Measurements from ENCODE around the gene ARPC4.

ARPC4 gene

DNA sequence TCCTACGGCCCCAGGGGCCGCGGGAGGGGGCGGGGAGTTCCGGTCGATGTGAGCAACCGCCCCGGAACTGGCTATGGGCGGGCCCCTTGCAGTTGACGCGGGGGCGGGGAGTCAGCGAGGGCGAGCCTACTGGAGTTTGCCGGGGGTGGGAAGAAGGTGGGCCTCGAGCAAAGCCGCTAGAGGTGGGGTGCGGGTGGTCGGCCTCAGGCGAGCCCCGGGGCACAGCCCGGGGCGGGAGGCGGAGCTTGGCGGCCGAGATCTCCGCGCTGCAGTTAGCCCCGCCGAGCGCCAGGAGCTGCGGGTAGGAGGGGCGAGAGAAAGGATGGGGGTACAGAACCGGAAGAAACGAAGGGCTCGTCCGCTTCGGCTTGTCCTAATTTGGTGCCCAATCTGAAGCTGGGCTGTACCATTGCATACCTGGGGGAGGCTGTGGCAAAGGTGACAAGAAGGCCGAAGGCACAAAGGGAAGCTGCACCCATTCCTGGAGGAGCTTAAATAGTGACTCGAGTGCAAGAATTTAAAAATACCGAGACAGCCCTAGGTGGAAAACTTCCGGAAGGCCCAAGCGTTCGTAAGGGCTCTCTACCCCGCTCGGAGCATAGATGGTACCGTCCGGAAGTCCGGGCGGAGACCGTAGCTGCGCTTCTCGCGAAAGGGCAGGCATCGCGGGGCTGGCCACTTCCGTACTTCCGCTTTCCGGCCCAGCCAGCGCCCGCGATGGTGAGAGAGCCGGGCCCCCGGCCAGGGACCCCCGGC lies at the start of gene ARPC4, which contains the start of gene TADA3:
Gene ARPC4, plus strand, starts transcription at position 678 of the 756 bp plus-strand sequence. Its CDS starts 40 bp downstream, at position 718.
Gene TADA3, minus strand, starts transcription at position 69 of the 756 bp plus-strand sequence. CDS start 1,007 bp downstream, outside the sequence.
- in situ Hi-C loops (cut with MboI; ENCODE audit: low pct_unique_long_range_greater_than_20kb, low sequenced_read_pairs, unreplicated experiment) = no loop called here
- DNase-seq (ENCODE audit: low spot score) = peak; percentile 93
- no peak for TF ChIP-seq CTCF (IDR thresholded peaks at IDR 0.05; ENCODE audit: extremely low read depth, insufficient read depth, missing control alignments)

GRCh38 chr3:9743548-9743947 lies 49.3 kb upstream of the ARPC4 start:
- DNase-seq (ENCODE audit: low spot score) = no peak
- no peak for TF ChIP-seq CTCF (IDR thresholded peaks at IDR 0.05; ENCODE audit: extremely low read depth, insufficient read depth, missing control alignments)
- in situ Hi-C loops (cut with MboI; ENCODE audit: low pct_unique_long_range_greater_than_20kb, low sequenced_read_pairs, unreplicated experiment) = no loop called here

DNA sequence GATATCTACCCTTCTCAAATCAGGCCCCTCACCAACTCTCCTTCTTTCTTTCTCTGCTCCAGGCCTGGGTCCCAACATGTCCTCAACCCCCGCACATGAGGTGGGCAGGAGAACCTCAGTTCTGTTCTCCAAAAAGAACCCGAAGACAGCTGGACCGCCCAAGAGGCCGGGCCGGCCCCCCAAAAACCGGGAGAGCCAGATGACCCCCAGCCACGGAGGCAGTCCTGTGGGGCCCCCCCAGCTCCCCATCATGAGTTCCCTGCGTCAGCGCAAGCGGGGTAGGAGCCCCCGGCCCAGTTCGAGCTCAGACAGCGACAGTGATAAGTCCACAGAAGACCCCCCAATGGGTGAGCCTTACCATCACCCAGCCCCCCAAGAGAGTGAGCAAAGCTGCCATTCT lies 48.7 kb upstream of the ARPC4 start:
- TF ChIP-seq CTCF (IDR thresholded peaks at IDR 0.05; ENCODE audit: extremely low read depth, insufficient read depth, missing control alignments) = no peak
- in situ Hi-C loops (cut with MboI; ENCODE audit: low pct_unique_long_range_greater_than_20kb, low sequenced_read_pairs, unreplicated experiment) = no loop called here
- DNase-seq (ENCODE audit: low spot score) = no peak

DNA sequence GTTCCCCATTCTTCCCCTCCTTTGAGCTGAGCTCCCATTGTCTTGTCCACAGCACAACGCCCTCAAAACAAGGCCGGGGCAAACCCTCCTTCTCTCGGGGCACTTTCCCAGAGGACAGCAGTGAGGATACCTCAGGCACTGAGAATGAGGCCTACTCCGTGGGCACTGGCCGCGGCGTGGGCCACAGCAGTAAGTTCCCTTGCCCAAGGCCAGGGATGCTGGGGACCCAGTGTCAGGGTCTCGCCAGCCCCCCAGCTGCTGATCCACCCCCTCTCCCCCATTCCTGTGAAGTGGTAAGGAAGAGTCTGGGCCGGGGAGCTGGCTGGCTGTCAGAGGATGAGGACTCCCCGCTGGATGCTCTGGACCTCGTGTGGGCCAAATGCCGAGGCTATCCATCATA lies 47.4 kb upstream of the ARPC4 start:
- DNase-seq (ENCODE audit: low spot score) = no peak
- in situ Hi-C loops (cut with MboI; ENCODE audit: low pct_unique_long_range_greater_than_20kb, low sequenced_read_pairs, unreplicated experiment) = no loop called here
- TF ChIP-seq CTCF (IDR thresholded peaks at IDR 0.05; ENCODE audit: extremely low read depth, insufficient read depth, missing control alignments) = no peak

- in situ Hi-C loops (cut with MboI; ENCODE audit: low pct_unique_long_range_greater_than_20kb, low sequenced_read_pairs, unreplicated experiment) = no loop called here
- no peak for DNase-seq (ENCODE audit: low spot score)
- TF ChIP-seq CTCF (IDR thresholded peaks at IDR 0.05; ENCODE audit: extremely low read depth, insufficient read depth, missing control alignments) = no peak
Measured at GRCh38 chr3:9746330-9746729, 46.6 kb upstream of the ARPC4 start.

GRCh38 chr3:9747267-9747666 lies 45.6 kb upstream of the ARPC4 start:
- in situ Hi-C loops (cut with MboI; ENCODE audit: low pct_unique_long_range_greater_than_20kb, low sequenced_read_pairs, unreplicated experiment) = no loop called here
- no peak for TF ChIP-seq CTCF (IDR thresholded peaks at IDR 0.05; ENCODE audit: extremely low read depth, insufficient read depth, missing control alignments)
- no peak for DNase-seq (ENCODE audit: low spot score)
